H9 (cell line): ENCODE results near the gene WNT7B. TPM values are rescaled to one million over a fixed set of nuclear protein-coding genes. Genes with fewer than 3 reads are reported as not detected.

Experiments
- DNase-seq: peaks from one replicate; pipeline ENCODE4 v3.0.0-alpha.2; 2017
- H2AFZ ChIP-seq: one replicate; pipeline ENCODE4 v1.6.1; 2013; ENCODE audit warnings: mild to moderate bottlenecking, low read length, control low read depth, moderate library complexity
- H2AK5ac ChIP-seq: 2 replicates; pipeline ENCODE4 v1.6.1; 2013; ENCODE audit warnings: low read length, control low read depth, mixed read lengths; ENCODE audit not compliant: insufficient read length
- H2BK120ac ChIP-seq: one replicate; pipeline ENCODE4 v1.6.1; 2013; ENCODE audit warnings: low read depth, mild to moderate bottlenecking, low read length, control low read depth, inconsistent platforms; ENCODE audit not compliant: poor library complexity, severe bottlenecking
- H2BK12ac ChIP-seq: 2 replicates; pipeline ENCODE4 v1.6.1; 2013; ENCODE audit warnings: low read length, control low read depth, mixed read lengths, low read depth; ENCODE audit not compliant: insufficient read length
- H2BK15ac ChIP-seq: 2 replicates; pipeline ENCODE4 v1.6.1; 2013; ENCODE audit warnings: low read depth, low read length, control low read depth
- H2BK20ac ChIP-seq: one replicate; pipeline ENCODE4 v1.6.1; 2013; ENCODE audit warnings: low read depth, mild to moderate bottlenecking, low read length, control low read depth, inconsistent platforms; ENCODE audit not compliant: poor library complexity, severe bottlenecking
- H2BK5ac ChIP-seq: 2 replicates; pipeline ENCODE4 v1.6.1; 2013; ENCODE audit warnings: low read length, control low read depth, mixed read lengths; ENCODE audit not compliant: insufficient read length
- H3K14ac ChIP-seq: 2 replicates; pipeline ENCODE4 v1.6.1; 2013; ENCODE audit warnings: low read length, control low read depth; ENCODE audit not compliant: insufficient read depth
- H3K18ac ChIP-seq: 2 replicates; pipeline ENCODE4 v1.6.1; 2013; ENCODE audit warnings: low read depth, mild to moderate bottlenecking, mixed read lengths, low read length, control low read depth; ENCODE audit not compliant: insufficient read length
- H3K23ac ChIP-seq: 2 replicates; pipeline ENCODE4 v1.6.1; 2013; ENCODE audit warnings: low read length, control low read depth, mixed read lengths, low read depth; ENCODE audit not compliant: insufficient read length
- H3K23me2 ChIP-seq: 2 replicates; pipeline ENCODE4 v1.6.1; 2013; ENCODE audit warnings: low read depth, mild to moderate bottlenecking, mixed read lengths, low read length, control low read depth; ENCODE audit not compliant: insufficient read length, poor library complexity, severe bottlenecking
- H3K27ac ChIP-seq: 2 replicates; pipeline ENCODE4 v1.5.1; 2013; ENCODE audit warnings: low read length, control low read depth, mixed read lengths, low read depth; ENCODE audit not compliant: insufficient read length
- H3K27me3 ChIP-seq: 2 replicates; pipeline ENCODE4 v1.6.1; 2013; ENCODE audit warnings: low read length, control low read depth, inconsistent platforms; ENCODE audit not compliant: insufficient read depth
- H3K4ac ChIP-seq: 2 replicates; pipeline ENCODE4 v1.6.1; 2013; ENCODE audit warnings: low read depth, mild to moderate bottlenecking, control low read depth, inconsistent platforms, low read length, moderate library complexity
- H3K4me1 ChIP-seq: 2 replicates; pipeline ENCODE4 v1.6.1; 2013; ENCODE audit warnings: low read length, control low read depth, inconsistent platforms; ENCODE audit not compliant: insufficient read depth
- H3K4me2 ChIP-seq: 2 replicates; pipeline ENCODE4 v1.6.1; 2013; ENCODE audit warnings: low read length, control low read depth, mixed read lengths; ENCODE audit not compliant: insufficient read length, insufficient read depth
- H3K56ac ChIP-seq: 2 replicates; pipeline ENCODE4 v1.6.1; 2013; ENCODE audit warnings: low read depth, mild to moderate bottlenecking, mixed read lengths, low read length, control low read depth; ENCODE audit not compliant: insufficient read length
- H3K79me1 ChIP-seq: 2 replicates; pipeline ENCODE4 v1.6.1; 2013; ENCODE audit warnings: low read depth, mild to moderate bottlenecking, moderate library complexity, low read length, control low read depth, inconsistent platforms; ENCODE audit not compliant: insufficient read depth, poor library complexity, severe bottlenecking
- H3K79me2 ChIP-seq: 2 replicates; pipeline ENCODE4 v1.6.1; 2013; ENCODE audit warnings: low read length, control low read depth, inconsistent platforms; ENCODE audit not compliant: insufficient read depth
- H3K9ac ChIP-seq: 2 replicates; pipeline ENCODE4 v1.6.1; 2013; ENCODE audit warnings: low read length, control low read depth, mixed read lengths; ENCODE audit not compliant: insufficient read length; ENCODE audit errors: extremely low read depth
- H3K9me3 ChIP-seq: one replicate; pipeline ENCODE4 v1.6.1; 2013; ENCODE audit warnings: low read depth, low read length, inconsistent platforms; ENCODE audit not compliant: control insufficient read depth
- H3T11ph ChIP-seq: one replicate; pipeline ENCODE4 v1.6.1; 2013; ENCODE audit warnings: mild to moderate bottlenecking, low read length, control low read depth, inconsistent platforms
- H4K20me1 ChIP-seq: one replicate; pipeline ENCODE4 v1.6.1; 2013; ENCODE audit not compliant: control insufficient read depth, insufficient read length, insufficient read depth
- H4K5ac ChIP-seq: 2 replicates; pipeline ENCODE4 v1.6.1; 2013; ENCODE audit warnings: low read depth, mild to moderate bottlenecking, mixed read lengths, low read length, control low read depth; ENCODE audit not compliant: insufficient read length
- H4K8ac ChIP-seq: replicated peaks from 2 replicates; pipeline ENCODE4 v1.6.1; 2013; ENCODE audit warnings: low read length, control low read depth, mixed read lengths, low read depth; ENCODE audit not compliant: insufficient read length
- H4K91ac ChIP-seq: 2 replicates; pipeline ENCODE4 v1.6.1; 2013; ENCODE audit warnings: low read depth, mild to moderate bottlenecking, moderate library complexity, mixed read lengths, low read length, control low read depth; ENCODE audit not compliant: insufficient read length
- H3K27ac Mint-ChIP-seq, 3 experiments: 2 replicates in 2 of 3; 3 replicates in 1 of 3; pipeline ENCODE4 v1.8.0; 2020 to 2021; ENCODE audit warnings: mixed read lengths in 3 of 3, mild to moderate bottlenecking in 1 of 3, moderate library complexity in 1 of 3
- H3K27me3 Mint-ChIP-seq: 2 replicates; pipeline ENCODE4 v1.8.0; 2021; ENCODE audit warnings: low read depth, mild to moderate bottlenecking, moderate library complexity, mixed read lengths
- H3K36me3 Mint-ChIP-seq, 3 experiments: 2 replicates in 2 of 3; 3 replicates in 1 of 3; pipeline ENCODE4 v1.8.0; 2020 to 2021; ENCODE audit warnings: low read depth in 3 of 3, mixed read lengths in 3 of 3; ENCODE audit not compliant: insufficient read depth in 1 of 3
- H3K4me1 Mint-ChIP-seq, 2 experiments: 2 replicates each; pipeline ENCODE4 v1.8.0; 2020; ENCODE audit warnings: mixed read lengths in 2 of 2
- H3K4me3 Mint-ChIP-seq, 2 experiments: 2 replicates in 1 of 2; 3 replicates in 1 of 2; pipeline ENCODE4 v1.8.0; 2020 to 2021; ENCODE audit warnings: mild to moderate bottlenecking in 2 of 2, mixed read lengths in 2 of 2, moderate library complexity in 1 of 2
- H3K9me3 Mint-ChIP-seq, 2 experiments: 2 replicates in 1 of 2; 3 replicates in 1 of 2; pipeline ENCODE4 v1.8.0; 2020; ENCODE audit warnings: mild to moderate bottlenecking in 2 of 2, mixed read lengths in 2 of 2, moderate library complexity in 1 of 2
- CTCF ChIP-seq: fragments of 200-600 bp; sonication (generic); conservative IDR thresholded peaks from 3 replicates; pipeline ENCODE4 v1.8.0; 2021; ENCODE audit warnings: antibody characterized with exemption, mild to moderate bottlenecking
- WGBS: extraction: QIAGEN DNeasy Blood & Tissue Kit; methylation state at CpG from one replicate; pipeline ENCODE4 v1.1.7; 2013; ENCODE audit warnings: missing lambda C conversion rate, low lambda C conversion rate, mixed read lengths; ENCODE audit not compliant: insufficient read length; ENCODE audit errors: extremely low coverage; 5-methylcytosine and 5-hydroxymethylcytosine counted together
- total RNA-seq: library from RNA; stranded (reverse); gene quantifications from 2 replicates; pipeline ENCODE4 v1.2.1, GENCODE V29; 2021

Gene WNT7B
- total RNA-seq, 1 experiment from 2014 or later: 0.09 TPM

GRCh38 chr22:46002757-46003270 is 25.9 kb upstream of the WNT7B start:
- Histone ChIP-seq H3K9ac (no peak overlapping the region), H3T11ph (no peak overlapping the region), H3K23me2 (no peaks in the 10 kb centered on the region), H3K9me3 (no peaks in the 10 kb centered on the region), H3K27me3 (no peaks in the 10 kb centered on the region), H3K18ac (no peak overlapping the region), H2BK5ac (no peak overlapping the region), H4K20me1 (no peaks in the 10 kb centered on the region), H3K4me1 (no peaks in the 10 kb centered on the region), H3K4me2 (no peak overlapping the region), H2BK12ac (no peak overlapping the region), H3K23ac (no peak overlapping the region), H2AK5ac (no peak overlapping the region), H3K14ac (no peak overlapping the region), H4K91ac (no peak overlapping the region), H3K27ac (no peak overlapping the region), H3K79me1 (no peaks in the 10 kb centered on the region), H2AFZ (no peak overlapping the region), H3K56ac (no peak overlapping the region), H2BK15ac (no peak overlapping the region), H3K79me2 (no peaks in the 10 kb centered on the region), H3K4ac (no peak overlapping the region), H2BK120ac (no peak overlapping the region), H4K8ac (no peak overlapping the region), H4K5ac (no peak overlapping the region), H2BK20ac (no peak overlapping the region)
- peaks cover 4% of the 10 kb centered on the region for H3K27me3 Mint-ChIP-seq
- H3K4me3 Mint-ChIP-seq: no peak overlapping the region
- no peak for TF ChIP-seq CTCF
- no CpG with 5 or more reads among the region's 8 CpGs for WGBS
- H3K27ac Mint-ChIP-seq: peak overlapping the region in 1 of 3 experiments; percentile 62; a peak in 1 of 7 replicates
- no peaks in the 10 kb centered on the region for H3K9me3 Mint-ChIP-seq
- H3K36me3 Mint-ChIP-seq: no peaks in the 10 kb centered on the region
- H3K4me1 Mint-ChIP-seq: peaks cover 3 to 11% of the 10 kb centered on the region in 2 experiments
- DNase-seq: no peak
